CD4-positive, alpha-beta memory T cell (primary cell): ENCODE measurements around the gene ARHGEF4. TPM values are rescaled to one million over a fixed set of nuclear protein-coding genes. Genes with fewer than 3 reads are reported as not detected.
"Not testable (repeated sequence)": the region's sequence is repeated elsewhere in the genome, so short reads cannot be mapped to it uniquely, and the experiment has no call there.

Source experiments
- CTCF ChIA-PET: fragments of 350-600 bp; sonication (Branson Sonifier 250); formaldehyde crosslinking; loops from one replicate; lab custom pipeline; 2021; ENCODE audit warnings: inconsistent platforms; ENCODE audit not compliant: partially characterized antibody; lab: Charles Lee
- POLR2A ChIA-PET: fragments of 350-600 bp; sonication (Branson Sonifier 250); formaldehyde crosslinking; loops from one replicate; lab custom pipeline; 2021; ENCODE audit not compliant: partially characterized antibody; lab: Charles Lee
- DNase-seq, 5 donors: peaks; one replicate each; pipeline versions ENCODE4 v3.0.0 to v3.0.0-alpha.2; 2020 to 2022; ENCODE audit warnings: mixed read lengths in 1 of 5
- H3K27ac ChIP-seq: one replicate; pipeline ENCODE4 v1.7.0; 2013; ENCODE audit warnings: low read depth, low read length
- H3K27me3 ChIP-seq: 2 replicates; pipeline ENCODE4 v1.7.0; 2013; ENCODE audit warnings: mild to moderate bottlenecking, low read length, moderate library complexity; ENCODE audit not compliant: insufficient read depth
- H3K36me3 ChIP-seq: 2 replicates; pipeline ENCODE4 v1.7.0; 2013; ENCODE audit warnings: mild to moderate bottlenecking, low read length, moderate library complexity; ENCODE audit not compliant: insufficient read depth
- H3K4me1 ChIP-seq: 2 replicates; pipeline ENCODE4 v1.7.0; 2013; ENCODE audit warnings: mild to moderate bottlenecking, low read length, moderate library complexity; ENCODE audit not compliant: insufficient read depth
- H3K4me3 ChIP-seq, 2 donors: one replicate each; pipeline ENCODE4 v1.7.0; 2013; ENCODE audit warnings: low read length in 2 of 2, mild to moderate bottlenecking in 1 of 2
- H3K9me3 ChIP-seq, 2 donors: one replicate each; pipeline ENCODE4 v1.7.0; 2013; ENCODE audit warnings: low read length in 2 of 2, control low read depth in 1 of 2; ENCODE audit not compliant: control insufficient read depth in 1 of 2
- H3K27ac Mint-ChIP-seq, 7 donors: one replicate each; pipeline ENCODE4 v1.8.0; 2020 to 2021; ENCODE audit warnings: mixed read lengths in 7 of 7, mild to moderate bottlenecking in 6 of 7, inconsistent platforms in 3 of 7, moderate library complexity in 3 of 7
- H3K27me3 Mint-ChIP-seq, 2 donors: one replicate each; pipeline ENCODE4 v1.8.0; 2020 to 2021; ENCODE audit warnings: mixed read lengths in 2 of 2
- H3K36me3 Mint-ChIP-seq, 2 donors: one replicate each; pipeline ENCODE4 v1.8.0; 2020 to 2021; ENCODE audit warnings: mixed read lengths in 2 of 2, inconsistent platforms in 1 of 2, mild to moderate bottlenecking in 1 of 2
- H3K4me1 Mint-ChIP-seq, 4 donors: one replicate each; pipeline ENCODE4 v1.8.0; 2020 to 2021; ENCODE audit warnings: mixed read lengths in 4 of 4, mild to moderate bottlenecking in 1 of 4
- H3K4me3 Mint-ChIP-seq, 8 donors: one replicate each; pipeline ENCODE4 v1.8.0; 2020 to 2021; ENCODE audit warnings: mixed read lengths in 8 of 8, mild to moderate bottlenecking in 7 of 8, moderate library complexity in 6 of 8, inconsistent platforms in 3 of 8
- H3K9me3 Mint-ChIP-seq, 8 donors: one replicate each; pipeline ENCODE4 v1.8.0; 2020 to 2021; ENCODE audit warnings: mixed read lengths in 8 of 8, mild to moderate bottlenecking in 5 of 8, inconsistent platforms in 3 of 8, moderate library complexity in 1 of 8
- intact Hi-C: fragments of 100-400 bp; cut with micrococcal nuclease; formaldehyde crosslinking; loops from one replicate; pipeline ENCODE4 v1.15.1; 2023
- polyA plus RNA-seq, 2 donors: library from polyadenylated mRNA; unstranded; fragments of 300-500 nt; fragmentation: Illumina TruSeq; gene quantifications; one replicate each; pipeline ENCODE4 v1.2.3, GENCODE V29; 2021
- total RNA-seq, 2 experiments: library from RNA; stranded (reverse); gene quantifications; one replicate each; pipeline ENCODE4 v1.2.3, GENCODE V29; 2021

Gene ARHGEF4
- total and polyA plus RNA-seq, 4 experiments from 2014 or later, result 1.4 to 2.6 (median 2.1) TPM

- H3K4me3 Mint-ChIP-seq, H3K4me1 ChIP-seq, H3K9me3 ChIP-seq, H3K27ac Mint-ChIP-seq, POLR2A ChIA-PET, H3K9me3 Mint-ChIP-seq, H3K27me3 Mint-ChIP-seq, H3K27me3 ChIP-seq, intact Hi-C loops, H3K36me3 ChIP-seq, DNase-seq, CTCF ChIA-PET, H3K27ac ChIP-seq, H3K36me3 Mint-ChIP-seq, H3K4me3 ChIP-seq, H3K4me1 Mint-ChIP-seq: not testable (repeated sequence)
These were observed 155.3 kb downstream of the ARHGEF4 start for GRCh38 chr2:130992003-130992402.

GRCh38 chr2:130996691-130997090 is 160.0 kb downstream of the ARHGEF4 start:
- no peak for DNase-seq
- Mint-ChIP-seq H3K36me3 (no peaks in the 10 kb centered on the region), H3K4me1 (no peaks in the 10 kb centered on the region), H3K9me3 (peaks cover 0 to 1% (median 0%) of the 10 kb centered on the region in 8 donors), H3K27me3 (peaks cover 12 to 15% of the 10 kb centered on the region in 2 donors), H3K27ac (no peak overlapping the region), H3K4me3 (no peak overlapping the region)
- Histone ChIP-seq H3K4me1 (no peaks in the 10 kb centered on the region), H3K4me3 (no peak overlapping the region), H3K27me3 (no peaks in the 10 kb centered on the region), H3K9me3 (no peaks in the 10 kb centered on the region), H3K36me3 (no peaks in the 10 kb centered on the region), H3K27ac (no peak overlapping the region)
- ChIA-PET CTCF (no interaction called here), POLR2A (no interaction called here)
- intact Hi-C loops, result no loop called here

- POLR2A ChIA-PET, result no interaction called here
- Mint-ChIP-seq H3K9me3 (peaks cover 0 to 1% (median 0%) of the 10 kb centered on the region in 8 donors), H3K27me3 (peaks cover 14 to 15% of the 10 kb centered on the region in 2 donors), H3K4me3 (no peak overlapping the region), H3K4me1 (no peaks in the 10 kb centered on the region), H3K36me3 (no peaks in the 10 kb centered on the region), H3K27ac (no peak overlapping the region)
- Histone ChIP-seq H3K27ac (no peak overlapping the region), H3K27me3 (no peaks in the 10 kb centered on the region), H3K36me3 (no peaks in the 10 kb centered on the region), H3K4me1 (no peaks in the 10 kb centered on the region), H3K4me3 (no peak overlapping the region), H3K9me3 (no peaks in the 10 kb centered on the region)
- CTCF ChIA-PET, result no interaction called here
- no peak for DNase-seq
- intact Hi-C loops, result no loop called here
These were observed 160.5 kb downstream of the ARHGEF4 start for GRCh38 chr2:130997198-130997597.

GRCh38 chr2:130998561-130998960 is 161.8 kb downstream of the ARHGEF4 start:
- Mint-ChIP-seq H3K4me1 (no peaks in the 10 kb centered on the region), H3K27me3 (peaks cover 15 to 19% of the 10 kb centered on the region in 2 donors), H3K9me3 (peaks cover 0 to 1% (median 0%) of the 10 kb centered on the region in 8 donors), H3K4me3 (no peak overlapping the region), H3K36me3 (no peaks in the 10 kb centered on the region), H3K27ac (no peak overlapping the region)
- DNase-seq, result no peak
- H3K36me3 ChIP-seq, result no peaks in the 10 kb centered on the region
- ChIA-PET CTCF (no interaction called here), POLR2A (no interaction called here)
- no peak overlapping the region for H3K27ac ChIP-seq
- no peaks in the 10 kb centered on the region for H3K9me3 ChIP-seq
- intact Hi-C loops, result no loop called here
- H3K4me3 ChIP-seq, result no peak overlapping the region
- no peaks in the 10 kb centered on the region for H3K27me3 ChIP-seq
- no peaks in the 10 kb centered on the region for H3K4me1 ChIP-seq

GRCh38 chr2:131004446-131005209 is 167.9 kb downstream of the ARHGEF4 start:
- CTCF ChIA-PET, result no interaction called here
- POLR2A ChIA-PET, result no interaction called here
- intact Hi-C loops, result no loop called here
- Histone ChIP-seq H3K27ac (no peak overlapping the region), H3K27me3 (no peaks in the 10 kb centered on the region), H3K36me3 (no peaks in the 10 kb centered on the region), H3K4me3 (no peak overlapping the region), H3K4me1 (no peaks in the 10 kb centered on the region), H3K9me3 (no peaks in the 10 kb centered on the region)
- H3K9me3 Mint-ChIP-seq, result peaks cover 0 to 4% (median 0%) of the 10 kb centered on the region in 8 donors
- no peak overlapping the region for H3K4me3 Mint-ChIP-seq
- no peaks in the 10 kb centered on the region for H3K36me3 Mint-ChIP-seq
- DNase-seq, result no peak
- H3K27ac Mint-ChIP-seq, result no peak overlapping the region
- H3K27me3 Mint-ChIP-seq, result peaks cover 5 to 12% of the 10 kb centered on the region in 2 donors
- H3K4me1 Mint-ChIP-seq, result peaks cover 0 to 5% (median under 1%) of the 10 kb centered on the region in 4 donors

GRCh38 chr2:131005216-131005935 is 168.7 kb downstream of the ARHGEF4 start:
- H3K9me3 Mint-ChIP-seq, result peaks cover 0 to 4% (median 0%) of the 10 kb centered on the region in 8 donors
- Histone ChIP-seq H3K4me1 (peaks cover 7% of the 10 kb centered on the region), H3K36me3 (no peaks in the 10 kb centered on the region), H3K27ac (no peak overlapping the region), H3K4me3 (no peak overlapping the region), H3K9me3 (no peaks in the 10 kb centered on the region), H3K27me3 (no peaks in the 10 kb centered on the region)
- H3K27me3 Mint-ChIP-seq, result peaks cover 1 to 17% of the 10 kb centered on the region in 2 donors
- intact Hi-C loops, result no loop called here
- H3K4me3 Mint-ChIP-seq, result no peak overlapping the region
- no peak overlapping the region for H3K27ac Mint-ChIP-seq
- ChIA-PET CTCF (no interaction called here), POLR2A (no interaction called here)
- peaks cover under 1 to 10% (median 8%) of the 10 kb centered on the region in 4 donors for H3K4me1 Mint-ChIP-seq
- DNase-seq, result no peak
- no peaks in the 10 kb centered on the region for H3K36me3 Mint-ChIP-seq

GRCh38 chr2:131006561-131006960 is 169.8 kb downstream of the ARHGEF4 start:
- H3K27me3 ChIP-seq, result no peaks in the 10 kb centered on the region
- DNase-seq, result no peak
- ChIA-PET POLR2A (no interaction called here), CTCF (no interaction called here)
- no peak overlapping the region for H3K4me3 ChIP-seq
- intact Hi-C loops, result no loop called here
- Mint-ChIP-seq H3K36me3 (no peaks in the 10 kb centered on the region), H3K27me3 (peaks cover 0 to 17% of the 10 kb centered on the region in 2 donors), H3K4me3 (no peak overlapping the region), H3K9me3 (peaks cover 0 to 4% (median 0%) of the 10 kb centered on the region in 8 donors), H3K27ac (no peak overlapping the region), H3K4me1 (peaks cover 8 to 21% (median 20%) of the 10 kb centered on the region in 4 donors)
- no peak overlapping the region for H3K27ac ChIP-seq
- H3K36me3 ChIP-seq, result no peaks in the 10 kb centered on the region
- H3K4me1 ChIP-seq, result peaks cover 19% of the 10 kb centered on the region
- no peaks in the 10 kb centered on the region for H3K9me3 ChIP-seq
